Activated T-cell treated with anti-CD3 and anti-CD28 coated beads, Interleukin-2, amount 50 U/mL, for 24 hours (primary cell): ENCODE measurements around the gene TNFSF12.

Experiments used
- DNase-seq: peaks from one replicate; pipeline ENCODE4 v3.0.0-alpha.2; 2020
- H3K27ac Mint-ChIP-seq: 2 replicates; pipeline ENCODE4 v1.8.0; 2020; ENCODE audit warnings: mild to moderate bottlenecking, mixed read lengths
- H3K27me3 Mint-ChIP-seq: 2 replicates; pipeline ENCODE4 v1.8.0; 2020; ENCODE audit warnings: mixed read lengths
- H3K36me3 Mint-ChIP-seq: 2 replicates; pipeline ENCODE4 v1.8.0; 2020; ENCODE audit warnings: low read depth, mixed read lengths
- H3K4me1 Mint-ChIP-seq: 2 replicates; pipeline ENCODE4 v1.8.0; 2020; ENCODE audit warnings: low read depth, mixed read lengths
- H3K4me3 Mint-ChIP-seq: 2 replicates; pipeline ENCODE4 v1.8.0; 2020; ENCODE audit warnings: mild to moderate bottlenecking, moderate library complexity, mixed read lengths
- H3K9me3 Mint-ChIP-seq: 2 replicates; pipeline ENCODE4 v1.8.0; 2020; ENCODE audit warnings: mixed read lengths

Gene TNFSF12

GRCh38 chr17:7572338-7572587 is 23.4 kb downstream of the TNFSF12 start:
- peaks cover 60% of the 10 kb centered on the region for H3K4me1 Mint-ChIP-seq

GRCh38 chr17:7572588-7573323 is 23.9 kb downstream of the TNFSF12 start:
- Mint-ChIP-seq H3K36me3 (peaks cover 96% of the 10 kb centered on the region), H3K4me3 (peak overlapping the region; percentile 90), H3K27me3 (no peaks in the 10 kb centered on the region), H3K4me1 (peaks cover 61% of the 10 kb centered on the region), H3K27ac (peak overlapping the region; percentile 100), H3K9me3 (no peaks in the 10 kb centered on the region)
- DNase-seq, result peak; percentile 100

More at GRCh38 chr17:7572338-7572587, 23.4 kb downstream of the TNFSF12 start:
- H3K27me3 Mint-ChIP-seq, result no peaks in the 10 kb centered on the region
- peak overlapping the region; percentile 90 for H3K4me3 Mint-ChIP-seq
- H3K36me3 Mint-ChIP-seq, result peaks cover 96% of the 10 kb centered on the region
- DNase-seq, result no peak
- no peaks in the 10 kb centered on the region for H3K9me3 Mint-ChIP-seq
- H3K27ac Mint-ChIP-seq, result peak overlapping the region; percentile 100

- Mint-ChIP-seq H3K27me3 (no peaks in the 10 kb centered on the region), H3K36me3 (peaks cover 97% of the 10 kb centered on the region), H3K27ac (peak overlapping the region; percentile 100), H3K4me3 (peak overlapping the region; percentile 90), H3K4me1 (peaks cover 68% of the 10 kb centered on the region), H3K9me3 (no peaks in the 10 kb centered on the region)
- peak; percentile 91 for DNase-seq
Observed at GRCh38 chr17:7573324-7574080, 24.6 kb downstream of the TNFSF12 start.

GRCh38 chr17:7574176-7574953 is 25.5 kb downstream of the TNFSF12 start:
- no peak for DNase-seq
- no peaks in the 10 kb centered on the region for H3K27me3 Mint-ChIP-seq
- peaks cover 97% of the 10 kb centered on the region for H3K36me3 Mint-ChIP-seq
- H3K9me3 Mint-ChIP-seq, result no peaks in the 10 kb centered on the region
- H3K4me1 Mint-ChIP-seq, result peaks cover 77% of the 10 kb centered on the region
- H3K27ac Mint-ChIP-seq, result peak overlapping the region; percentile 100
- H3K4me3 Mint-ChIP-seq, result peak overlapping the region; percentile 90

- peak overlapping the region; percentile 100 for H3K27ac Mint-ChIP-seq
- peaks cover 95% of the 10 kb centered on the region for H3K36me3 Mint-ChIP-seq
- no peak for DNase-seq
- H3K4me1 Mint-ChIP-seq, result peaks cover 78% of the 10 kb centered on the region
- no peaks in the 10 kb centered on the region for H3K27me3 Mint-ChIP-seq
- H3K4me3 Mint-ChIP-seq, result peak overlapping the region; percentile 90
- no peaks in the 10 kb centered on the region for H3K9me3 Mint-ChIP-seq
Observed at GRCh38 chr17:7575481-7575883, 26.6 kb downstream of the TNFSF12 start.

- Mint-ChIP-seq H3K4me1 (peaks cover 78% of the 10 kb centered on the region), H3K27me3 (no peaks in the 10 kb centered on the region), H3K27ac (peak overlapping the region; percentile 100), H3K36me3 (peaks cover 95% of the 10 kb centered on the region), H3K4me3 (peak overlapping the region; percentile 90), H3K9me3 (no peaks in the 10 kb centered on the region)
- no peak for DNase-seq
Observed at GRCh38 chr17:7575959-7576358, 27.1 kb downstream of the TNFSF12 start.

- peaks cover 78% of the 10 kb centered on the region for H3K4me1 Mint-ChIP-seq
- H3K4me3 Mint-ChIP-seq, result peak overlapping the region; percentile 90
- H3K36me3 Mint-ChIP-seq, result peaks cover 95% of the 10 kb centered on the region
- DNase-seq, result peak; percentile 40
- H3K27me3 Mint-ChIP-seq, result no peaks in the 10 kb centered on the region
- peak overlapping the region; percentile 100 for H3K27ac Mint-ChIP-seq
- no peaks in the 10 kb centered on the region for H3K9me3 Mint-ChIP-seq
Observed at GRCh38 chr17:7576432-7576937, 27.6 kb downstream of the TNFSF12 start.

- H3K4me3 Mint-ChIP-seq, result peak overlapping the region; percentile 90
- H3K27me3 Mint-ChIP-seq, result no peaks in the 10 kb centered on the region
- H3K9me3 Mint-ChIP-seq, result no peaks in the 10 kb centered on the region
- H3K36me3 Mint-ChIP-seq, result peaks cover 94% of the 10 kb centered on the region
- peaks cover 83% of the 10 kb centered on the region for H3K4me1 Mint-ChIP-seq
- DNase-seq, result no peak
- H3K27ac Mint-ChIP-seq, result peak overlapping the region; percentile 100
Observed at GRCh38 chr17:7577327-7578199, 28.7 kb downstream of the TNFSF12 start.

GRCh38 chr17:7579001-7579833 is 30.4 kb downstream of the TNFSF12 start, which contains the start of gene CD68:
Gene CD68 (plus strand): TSS chr17:7579638. CDS start chr17:7579678, 40 bp downstream.
- H3K27ac Mint-ChIP-seq, result peak within 1 kb of the TSS; percentile 100
- H3K27me3 Mint-ChIP-seq, result no peaks in the 10 kb centered on the region
- peak within 1 kb of the TSS; percentile 90 for H3K4me3 Mint-ChIP-seq
- H3K36me3 Mint-ChIP-seq, result peaks cover 89% of the 10 kb centered on the region
- H3K4me1 Mint-ChIP-seq, result peaks cover 88% of the 10 kb centered on the region
- peak; percentile 82 for DNase-seq
- H3K9me3 Mint-ChIP-seq, result no peaks in the 10 kb centered on the region

- Mint-ChIP-seq H3K4me3 (peak overlapping the region; percentile 90), H3K27ac (peak overlapping the region; percentile 100), H3K36me3 (peaks cover 89% of the 10 kb centered on the region), H3K4me1 (peaks cover 85% of the 10 kb centered on the region), H3K9me3 (no peaks in the 10 kb centered on the region), H3K27me3 (no peaks in the 10 kb centered on the region)
- DNase-seq, result no peak
Observed at GRCh38 chr17:7579834-7580603, 31.2 kb downstream of the TNFSF12 start.

GRCh38 chr17:7580604-7581575 is 32.0 kb downstream of the TNFSF12 start:
- Mint-ChIP-seq H3K36me3 (peaks cover 87% of the 10 kb centered on the region), H3K4me3 (peak overlapping the region; percentile 90), H3K27ac (peak overlapping the region; percentile 100)

More at GRCh38 chr17:7580604-7581575, 32.0 kb downstream of the TNFSF12 start:
- H3K4me1 Mint-ChIP-seq, result peaks cover 84% of the 10 kb centered on the region
- H3K27me3 Mint-ChIP-seq, result no peaks in the 10 kb centered on the region
- no peaks in the 10 kb centered on the region for H3K9me3 Mint-ChIP-seq
- no peak for DNase-seq
